Keratinocyte (primary cell): Measurements from ENCODE around the gene NHSL2.

ENCODE experiments used
- CTCF ChIP-seq, 3 experiments: IDR thresholded peaks in 1 of 3; conservative IDR thresholded peaks in 1 of 3; optimal IDR thresholded peaks in 1 of 3; 2 replicates in 2 of 3; 3 replicates in 1 of 3; pipeline versions ENCODE3 to v1.5.1; 2011; ENCODE audit warnings: low read length in 3 of 3, mild to moderate bottlenecking in 3 of 3, moderate library complexity in 2 of 3, control low read depth in 1 of 3, inconsistent platforms in 1 of 3; ENCODE audit not compliant: insufficient read depth in 2 of 3; ENCODE audit errors: extremely low read depth in 1 of 3
- EZH2 ChIP-seq: IDR thresholded peaks from one replicate; pipeline ENCODE4 v1.6.1; 2012; ENCODE audit warnings: inconsistent platforms, mild to moderate bottlenecking, low read length, moderate library complexity

- no peak for TF ChIP-seq EZH2
- no peak for TF ChIP-seq CTCF (optimal IDR thresholded peaks at IDR 0.05 in 1 of 3, IDR thresholded peaks at IDR 0.05 in 1 of 3, conservative IDR thresholded peaks at IDR 0.05 in 1 of 3; ENCODE audit: extremely low read depth in 1 of 3, insufficient read depth in 2 of 3, low read length in 3 of 3)
These were observed 235.9 kb downstream of the NHSL2 start for GRCh38 chrX:72146527-72146926.
